ENCODE results near the gene PLD5.

- TF ChIP-seq GABPA (IDR thresholded peaks at IDR 0.05 in 1 of 2, conservative IDR thresholded peaks at IDR 0.05 in 1 of 2), result no peak
- TF ChIP-seq CTCF (IDR thresholded peaks at IDR 0.05; ENCODE audit: low read depth, low read length, missing input control), result no peak
- TF ChIP-seq EGR1 (IDR thresholded peaks at IDR 0.05; ENCODE audit: low read depth in 2 of 2), result no peak
- TF ChIP-seq MAX (IDR thresholded peaks at IDR 0.05), result no peak
- no peak for TF ChIP-seq RAD21 (IDR thresholded peaks at IDR 0.05)
- no peak for TF ChIP-seq SP1 (IDR thresholded peaks at IDR 0.05)
- no peak for TF ChIP-seq YY1 (IDR thresholded peaks at IDR 0.05)
- TF ChIP-seq ZBTB33 (IDR thresholded peaks at IDR 0.05), result no peak
- TF ChIP-seq REST (IDR thresholded peaks at IDR 0.05), result no peak
Measured at GRCh38 chr1:242100921-242101320, 423.6 kb downstream of the PLD5 start.

Measured in liver (tissue), 3 donors.